H1 (cell line): Measurements from ENCODE around the gene GIPC2. TPM values are rescaled to one million over a fixed set of nuclear protein-coding genes. Genes with fewer than 3 reads are reported as not detected.
"Not testable (repeated sequence)": the region's sequence is repeated elsewhere in the genome, so short reads cannot be mapped to it uniquely, and the experiment has no call there.

Experiments used
- CTCF ChIA-PET: fragments of 300-600 bp; sonication (Branson Sonifier 250); formaldehyde crosslinking; loops from one replicate; lab custom pipeline; 2021; ENCODE audit not compliant: partially characterized antibody; lab: Charles Lee
- POLR2A ChIA-PET: fragments of 300-600 bp; sonication (Branson Sonifier 250); formaldehyde crosslinking; loops from one replicate; lab custom pipeline; 2021; ENCODE audit warnings: inconsistent platforms; ENCODE audit not compliant: partially characterized antibody; lab: Charles Lee
- DNase-seq, 2 experiments: peaks; one replicate each; pipeline versions ENCODE4 v3.0.0 to v3.0.0-alpha.2; 2010 to 2022; ENCODE audit warnings: low spot score in 2 of 2, low read depth in 1 of 2, mixed read lengths in 1 of 2
- FAIRE-seq: peaks from 2 replicates; lab custom pipeline; 2011; peaks lifted over from hg19 to GRCh38; lab: Jason Lieb, UNC
- H2AFZ ChIP-seq: 2 replicates; pipeline ENCODE4 v1.8.1; 2012; ENCODE audit warnings: low read length, inconsistent platforms
- H2AK5ac ChIP-seq: 2 replicates; pipeline ENCODE4 v1.6.1; 2013; ENCODE audit warnings: low read depth, low read length
- H2BK120ac ChIP-seq: replicated peaks from 2 replicates; pipeline ENCODE3; 2013; ENCODE audit warnings: low read depth, low read length, inconsistent platforms
- H2BK12ac ChIP-seq: 2 replicates; pipeline ENCODE4 v1.6.1; 2013; ENCODE audit warnings: low read depth, low read length
- H2BK15ac ChIP-seq: 2 replicates; pipeline ENCODE4 v1.6.1; 2013; ENCODE audit warnings: low read length
- H2BK20ac ChIP-seq: 2 replicates; pipeline ENCODE4 v1.6.1; 2013; ENCODE audit warnings: low read length
- H2BK5ac ChIP-seq: 2 replicates; pipeline ENCODE4 v1.6.1; 2013; ENCODE audit warnings: low read depth, low read length
- H3K14ac ChIP-seq: 2 replicates; pipeline ENCODE4 v1.6.1; 2013; ENCODE audit warnings: inconsistent platforms; ENCODE audit not compliant: insufficient read length
- H3K18ac ChIP-seq: 2 replicates; pipeline ENCODE4 v1.6.1; 2013; ENCODE audit warnings: low read length; ENCODE audit errors: extremely low read depth
- H3K23ac ChIP-seq: 2 replicates; pipeline ENCODE4 v1.6.1; 2013; ENCODE audit warnings: inconsistent platforms; ENCODE audit not compliant: insufficient read length
- H3K23me2 ChIP-seq: 2 replicates; pipeline ENCODE4 v1.6.1; 2013; ENCODE audit warnings: low read depth, low read length
- H3K27ac ChIP-seq: 2 replicates; pipeline ENCODE4 v1.6.1; 2011; ENCODE audit warnings: low read depth, low read length, inconsistent platforms
- H3K27me3 ChIP-seq, 4 experiments: replicated peaks in 1 of 4; 1 replicate in 1 of 4; 2 replicates in 3 of 4; pipeline versions ENCODE4 v1.6.1 to v1.8.1; 2011 to 2013; ENCODE audit warnings: low read length in 3 of 4, mild to moderate bottlenecking in 3 of 4, inconsistent platforms in 2 of 4, mixed read lengths in 2 of 4, moderate library complexity in 1 of 4; ENCODE audit not compliant: control insufficient read depth in 3 of 4, insufficient read depth in 3 of 4; ENCODE audit errors: extremely low read depth in 1 of 4
- H3K36me3 ChIP-seq, 4 experiments: 2 replicates each; pipeline versions ENCODE4 v1.6.1 to v1.8.1; 2011 to 2013; ENCODE audit warnings: mild to moderate bottlenecking in 4 of 4, low read length in 3 of 4, moderate library complexity in 2 of 4, control low read depth in 1 of 4, inconsistent platforms in 1 of 4; ENCODE audit not compliant: insufficient read depth in 4 of 4, control insufficient read depth in 2 of 4
- H3K4ac ChIP-seq: replicated peaks from 2 replicates; pipeline ENCODE3; 2013; ENCODE audit warnings: low read length, low read depth, mixed read lengths, inconsistent platforms; ENCODE audit not compliant: insufficient read length
- H3K4me1 ChIP-seq, 4 experiments: replicated peaks in 1 of 4; 1 replicate in 1 of 4; 2 replicates in 3 of 4; pipeline versions ENCODE4 v1.6.1 to v1.8.1; 2011 to 2013; ENCODE audit warnings: low read length in 3 of 4, inconsistent platforms in 2 of 4, mixed read lengths in 1 of 4; ENCODE audit not compliant: insufficient read depth in 4 of 4, control insufficient read depth in 3 of 4
- H3K4me2 ChIP-seq, 2 experiments: 2 replicates each; pipeline versions ENCODE4 v1.6.1 to v1.8.1; 2011 to 2013; ENCODE audit warnings: low read depth in 2 of 2, low read length in 2 of 2, control low read depth in 1 of 2, inconsistent platforms in 1 of 2, mild to moderate bottlenecking in 1 of 2; ENCODE audit not compliant: insufficient read depth in 1 of 2
- H3K4me3 ChIP-seq, 4 experiments: fragments of 200-600, 300-600 bp in 1 of 4; sonication (generic), shearing (Covaris generic), sonication (Bioruptor Twin) in 1 of 4; 2 replicates each; pipeline versions ENCODE4 v1.5.1 to v1.8.1; 2011 to 2016; ENCODE audit warnings: low read length in 4 of 4, low read depth in 3 of 4, control low read depth in 2 of 4, inconsistent platforms in 2 of 4, mild to moderate bottlenecking in 2 of 4, mixed read lengths in 1 of 4, moderate library complexity in 1 of 4; ENCODE audit not compliant: insufficient read depth in 2 of 4; ENCODE audit errors: extremely low read depth in 1 of 4
- H3K56ac ChIP-seq: replicated peaks from 2 replicates; pipeline ENCODE3; 2013; ENCODE audit warnings: low read depth, mild to moderate bottlenecking, mixed read lengths, low read length, inconsistent platforms; ENCODE audit not compliant: insufficient read length
- H3K79me1 ChIP-seq: 2 replicates; pipeline ENCODE4 v1.6.1; 2013; ENCODE audit warnings: low read depth, low read length, control low read depth
- H3K79me2 ChIP-seq, 2 experiments: 2 replicates each; pipeline versions ENCODE4 v1.6.1 to v1.8.1; 2012 to 2013; ENCODE audit warnings: low read length in 2 of 2, mild to moderate bottlenecking in 2 of 2, inconsistent platforms in 1 of 2; ENCODE audit not compliant: insufficient read depth in 2 of 2, control insufficient read depth in 1 of 2
- H3K9ac ChIP-seq, 4 experiments: replicated peaks in 1 of 4; 1 replicate in 1 of 4; 2 replicates in 3 of 4; pipeline versions ENCODE4 v1.6.1 to v1.8.1; 2011 to 2013; ENCODE audit warnings: low read depth in 3 of 4, low read length in 3 of 4, control low read depth in 2 of 4, mild to moderate bottlenecking in 2 of 4, moderate library complexity in 2 of 4, inconsistent platforms in 1 of 4; ENCODE audit errors: extremely low read depth in 1 of 4
- H3K9me3 ChIP-seq, 2 experiments: 2 replicates each; pipeline versions ENCODE4 v1.6.1 to v1.8.1; 2012 to 2013; ENCODE audit warnings: mild to moderate bottlenecking in 2 of 2, moderate library complexity in 2 of 2, control low read depth in 1 of 2, inconsistent platforms in 1 of 2, low read depth in 1 of 2, low read length in 1 of 2, mixed read lengths in 1 of 2; ENCODE audit not compliant: insufficient read depth in 2 of 2
- H4K20me1 ChIP-seq, 2 experiments: replicated peaks in 1 of 2; 2 replicates each; pipeline versions ENCODE3 to v1.8.1; 2011 to 2013; ENCODE audit warnings: inconsistent platforms in 2 of 2, low read length in 2 of 2, mild to moderate bottlenecking in 1 of 2; ENCODE audit not compliant: insufficient read depth in 2 of 2, control insufficient read depth in 1 of 2
- H4K5ac ChIP-seq: 2 replicates; pipeline ENCODE4 v1.6.1; 2013; ENCODE audit warnings: low read length, low read depth, mixed read lengths, inconsistent platforms; ENCODE audit not compliant: insufficient read length
- H4K8ac ChIP-seq: 2 replicates; pipeline ENCODE4 v1.8.0; 2013; ENCODE audit warnings: mild to moderate bottlenecking, moderate library complexity, low read length, inconsistent platforms; ENCODE audit not compliant: insufficient read depth; ENCODE audit errors: extremely low read depth
- H4K91ac ChIP-seq: replicated peaks from 2 replicates; pipeline ENCODE3; 2013; ENCODE audit warnings: low read length, mixed read lengths, inconsistent platforms; ENCODE audit not compliant: insufficient read length
- WGBS, 2 experiments: shearing (Covaris generic) in 1 of 2; methylation state at CpG; one replicate each; pipeline versions ENCODE4 v1.1.6 to v1.1.7; 2013 to 2015; ENCODE audit warnings: low lambda C conversion rate in 2 of 2, mixed read lengths in 2 of 2, inconsistent platforms in 1 of 2, low coverage in 1 of 2, missing lambda C conversion rate in 1 of 2; ENCODE audit not compliant: insufficient replicate concordance in 2 of 2, insufficient coverage in 1 of 2, insufficient read length in 1 of 2; ENCODE audit errors: extremely low coverage in 1 of 2, missing lambda C conversion rate in 1 of 2; 5-methylcytosine and 5-hydroxymethylcytosine counted together
- polyA plus RNA-seq, 7 experiments: library from polyadenylated mRNA; depleted of rRNA in 3 of 7; stranded (reverse) in 5 of 7; unstranded in 2 of 7; fragments of >200 nt in 5 of 7; fragments of 200-250 nt in 2 of 7; gene quantifications; 1 replicate in 5 of 7; 2 replicates in 1 of 7; 4 replicates in 1 of 7; pipeline versions ENCODE4 v1.2.1 to v1.2.3, GENCODE V29; 2011 to 2013; ENCODE audit warnings: missing spikeins in 2 of 7, mixed read lengths in 2 of 7
- total RNA-seq: library from RNA; stranded (reverse); fragmentation: NEBNext Ultra II Directional; extraction: Animal tissue kit (Norgen Biotek cat#: 25700); gene quantifications from 2 replicates; pipeline ENCODE4 v1.2.1, GENCODE V29; 2021

The GIPC2 gene
- total and polyA plus RNA-seq, 2 of the 8 experiments (the other 6 are each of a cell fraction or from before 2014, with no cell fraction given), result 0.29 to 0.69 TPM

DNA sequence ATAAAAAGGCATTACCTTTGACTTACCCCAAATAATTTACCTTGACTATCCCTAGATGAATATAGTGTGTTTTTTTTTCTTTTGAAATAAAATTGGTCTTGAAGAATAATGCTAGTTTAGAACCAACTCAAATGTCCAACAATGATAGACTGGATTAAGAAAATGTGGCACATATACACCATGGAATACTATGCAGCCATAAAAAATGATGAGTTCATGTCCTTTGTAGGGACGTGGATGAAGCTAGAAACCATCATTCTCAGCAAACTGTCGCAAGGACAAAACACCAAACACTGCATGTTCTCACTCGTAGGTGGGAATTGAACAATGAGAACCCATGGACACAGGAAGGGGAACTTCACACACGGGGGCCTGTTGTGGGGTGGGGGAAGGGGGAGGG, 63.9 kb downstream of the GIPC2 start:
- H3K23ac ChIP-seq, FAIRE-seq, H3K9ac ChIP-seq, CTCF ChIA-PET, H3K79me2 ChIP-seq, H4K5ac ChIP-seq, H2BK5ac ChIP-seq, H2BK20ac ChIP-seq, H2AFZ ChIP-seq, H3K14ac ChIP-seq, H4K91ac ChIP-seq, H4K20me1 ChIP-seq, H3K4me1 ChIP-seq, H3K9me3 ChIP-seq, H3K4me3 ChIP-seq, H2BK12ac ChIP-seq, DNase-seq, H3K23me2 ChIP-seq, H3K4me2 ChIP-seq, POLR2A ChIA-PET, H2BK120ac ChIP-seq, H3K4ac ChIP-seq, H2AK5ac ChIP-seq, H3K79me1 ChIP-seq, H3K18ac ChIP-seq, H3K27me3 ChIP-seq, H2BK15ac ChIP-seq, H3K56ac ChIP-seq, H3K36me3 ChIP-seq, H3K27ac ChIP-seq, H4K8ac ChIP-seq: not testable (repeated sequence)
- 92% methylated on average over 4 of the region's 4 CpGs; no CpG with 5 or more reads in 1 of the 2 experiments for WGBS, 2 experiments
